GM23338 (cell line): Measurements from ENCODE around the gene CASP2. TPM values are rescaled to one million over a fixed set of nuclear protein-coding genes. Genes with fewer than 3 reads are reported as not detected.

Experiments
- ATAC-seq: fragments of 200-7000 bp; cut with Tn5 transposase; 3 replicates; pipeline ENCODE4 v1.9.1; 2020
- DNase-seq: peaks from one replicate; pipeline ENCODE4 v3.0.0-alpha.2; 2015; ENCODE audit warnings: low spot score
- H2AFZ ChIP-seq: fragments of 200-600 bp; sonication (generic); 2 replicates; pipeline ENCODE4 v1.8.0; 2016; ENCODE audit warnings: antibody characterized with exemption, mild to moderate bottlenecking, moderate library complexity
- H3F3A ChIP-seq: fragments of 200-600 bp; sonication (generic); replicated peaks from 2 replicates; pipeline ENCODE4 v1.8.0; 2017; ENCODE audit warnings: antibody characterized with exemption, mixed run types, low read depth
- H3K27ac ChIP-seq: fragments of 200-600 bp; sonication (generic); 2 replicates; pipeline ENCODE4 v1.6.1; 2016; ENCODE audit warnings: low read depth
- H3K27me3 ChIP-seq: fragments of 200-600 bp; sonication (generic); 2 replicates; pipeline ENCODE4 v1.8.0; 2016; ENCODE audit warnings: mild to moderate bottlenecking, mixed run types, moderate library complexity; ENCODE audit not compliant: insufficient read depth
- H3K36me3 ChIP-seq: fragments of 200-600 bp; sonication (generic); 2 replicates; pipeline ENCODE4 v1.8.0; 2016; ENCODE audit warnings: mild to moderate bottlenecking; ENCODE audit not compliant: insufficient read depth
- H3K4me1 ChIP-seq: fragments of 200-600 bp; sonication (generic); 2 replicates; pipeline ENCODE4 v1.8.0; 2016; ENCODE audit warnings: mild to moderate bottlenecking, moderate library complexity; ENCODE audit not compliant: insufficient read depth
- H3K4me2 ChIP-seq: fragments of 200-600 bp; sonication (generic); 2 replicates; pipeline ENCODE4 v1.7.1; 2017; ENCODE audit warnings: mixed run types
- H3K4me3 ChIP-seq: fragments of 200-600 bp; sonication (generic); 2 replicates; pipeline ENCODE4 v1.6.1; 2016; ENCODE audit warnings: mixed run types
- H3K79me2 ChIP-seq: fragments of 200-600 bp; sonication (generic); replicated peaks from 2 replicates; pipeline ENCODE4 v1.8.0; 2017; ENCODE audit warnings: mild to moderate bottlenecking; ENCODE audit not compliant: insufficient read depth
- H3K9me2 ChIP-seq: fragments of 200-600 bp; sonication (generic); 2 replicates; pipeline ENCODE4 v1.8.0; 2017; ENCODE audit not compliant: insufficient read depth
- H4K20me1 ChIP-seq: fragments of 200-600 bp; sonication (generic); replicated peaks from 2 replicates; pipeline ENCODE4 v1.8.0; 2017; ENCODE audit warnings: mild to moderate bottlenecking; ENCODE audit not compliant: insufficient read depth
- H3K27ac Mint-ChIP-seq: 2 replicates; pipeline ENCODE4 v1.8.0; 2020; ENCODE audit warnings: inconsistent platforms, mild to moderate bottlenecking, moderate library complexity, mixed read lengths
- H3K27me3 Mint-ChIP-seq: 3 replicates; pipeline ENCODE4 v1.8.0; 2022; ENCODE audit warnings: low read depth, mild to moderate bottlenecking, moderate library complexity, mixed read lengths, inconsistent platforms; ENCODE audit not compliant: insufficient read depth, poor library complexity
- H3K36me3 Mint-ChIP-seq: 3 replicates; pipeline ENCODE4 v1.8.0; 2021; ENCODE audit warnings: low read depth, mild to moderate bottlenecking, inconsistent platforms, moderate library complexity, mixed read lengths
- H3K4me1 Mint-ChIP-seq: 3 replicates; pipeline ENCODE4 v1.8.0; 2020; ENCODE audit warnings: mild to moderate bottlenecking, inconsistent platforms, mixed read lengths
- H3K4me3 Mint-ChIP-seq: 3 replicates; pipeline ENCODE4 v1.8.0; 2021; ENCODE audit warnings: moderate library complexity, mild to moderate bottlenecking, inconsistent platforms, mixed read lengths
- H3K9me3 Mint-ChIP-seq: 3 replicates; pipeline ENCODE4 v1.8.0; 2020; ENCODE audit warnings: moderate library complexity, mild to moderate bottlenecking, inconsistent platforms, mixed read lengths
- CREB1 ChIP-seq: fragments of 250-450 bp; sonication (Bioruptor Pico); IDR thresholded peaks from 2 replicates; pipeline ENCODE4 v1.5.0; 2020; ENCODE audit warnings: low read depth, mild to moderate bottlenecking, moderate library complexity
- EZH2 ChIP-seq: fragments of 200-600 bp; sonication (generic); IDR thresholded peaks from one replicate; pipeline ENCODE4 v1.8.0; 2017; ENCODE audit warnings: antibody characterized with exemption, mild to moderate bottlenecking, low read depth; ENCODE audit not compliant: unreplicated experiment
- EZH2phosphoT487 ChIP-seq: fragments of 200-600 bp; sonication (generic); IDR thresholded peaks from one replicate; pipeline ENCODE4 v1.8.1; 2018; ENCODE audit warnings: antibody characterized with exemption; ENCODE audit not compliant: unreplicated experiment
- JUNB ChIP-seq: IDR thresholded peaks from one replicate; pipeline ENCODE4 v1.6.1; 2016; ENCODE audit warnings: antibody characterized with exemption; ENCODE audit not compliant: unreplicated experiment
- NANOG ChIP-seq: IDR thresholded peaks from 2 replicates; pipeline ENCODE4 v1.6.1; 2016; ENCODE audit warnings: antibody characterized with exemption, borderline replicate concordance
- POLR2AphosphoS5 ChIP-seq: IDR thresholded peaks from 2 replicates; pipeline ENCODE4 v1.6.1; 2016; ENCODE audit warnings: antibody characterized with exemption, low read depth
- STAT1 ChIP-seq: IDR thresholded peaks from one replicate; pipeline ENCODE4 v1.6.1; 2016; ENCODE audit warnings: antibody characterized with exemption; ENCODE audit not compliant: unreplicated experiment
- ZNF331 ChIP-seq: fragments of 250-450 bp; sonication (Bioruptor Pico); IDR thresholded peaks from 2 replicates; pipeline ENCODE4 v1.5.0; 2020; ENCODE audit warnings: low read depth, mild to moderate bottlenecking, moderate library complexity
- polyA plus RNA-seq: library from polyadenylated mRNA; unstranded; fragments of >200 nt; fragmentation: Nextera tagmentation; extraction: Ambion mirVana; gene quantifications from 2 replicates; pipeline ENCODE4 v1.2.1, GENCODE V29; 2016
- total RNA-seq: library from RNA; depleted of rRNA; stranded (reverse); fragments of >200 nt; shearing (Covaris generic); gene quantifications from 2 replicates; pipeline ENCODE4 v1.2.3, GENCODE V29; 2014
- TF ChIP-seq, protein P1 (sequence below): IDR thresholded peaks from one replicate; pipeline ENCODE4 v1.6.1; 2018; ENCODE audit warnings: antibody characterized with exemption; ENCODE audit not compliant: unreplicated experiment
- TF ChIP-seq, protein P2 (sequence below), 2 experiments: fragments of 200-600 bp in 1 of 2; sonication (generic) in 1 of 2; conservative IDR thresholded peaks; 2 replicates each; pipeline versions ENCODE4 v1.5.1 to v1.6.1; 2016 to 2017; ENCODE audit warnings: antibody characterized with exemption in 2 of 2, low read depth in 2 of 2, mild to moderate bottlenecking in 2 of 2, moderate library complexity in 1 of 2
- TF ChIP-seq, protein P3 (sequence below): IDR thresholded peaks from 2 replicates; pipeline ENCODE4 v1.6.1; 2016; ENCODE audit warnings: antibody characterized with exemption

The CASP2 gene
- total and polyA plus RNA-seq, 2 experiments from 2014 or later: 17.7 to 21.8 TPM

DNA sequence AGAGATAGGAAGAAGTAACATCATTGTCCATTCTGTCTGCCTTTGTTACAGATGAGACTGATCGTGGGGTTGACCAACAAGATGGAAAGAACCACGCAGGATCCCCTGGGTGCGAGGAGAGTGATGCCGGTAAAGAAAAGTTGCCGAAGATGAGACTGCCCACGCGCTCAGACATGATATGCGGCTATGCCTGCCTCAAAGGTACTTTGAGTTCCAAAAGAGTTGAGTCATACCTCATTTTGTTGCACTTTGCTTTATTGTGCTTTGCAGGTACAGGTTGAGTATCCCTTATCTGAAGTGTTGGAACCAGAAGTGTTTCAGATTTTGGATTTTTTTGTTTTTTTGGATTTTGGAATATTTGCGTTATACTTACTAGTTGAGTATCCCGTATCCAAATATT, 15.6 kb downstream of the CASP2 start:
- H3K9me3 Mint-ChIP-seq: no peaks in the 10 kb centered on the region; the same call in 2 of the 3 replicates
- no peak overlapping the region for H3K27ac ChIP-seq
- ATAC-seq (no peak), DNase-seq (no peak)
- TF ChIP-seq, protein P1, sequence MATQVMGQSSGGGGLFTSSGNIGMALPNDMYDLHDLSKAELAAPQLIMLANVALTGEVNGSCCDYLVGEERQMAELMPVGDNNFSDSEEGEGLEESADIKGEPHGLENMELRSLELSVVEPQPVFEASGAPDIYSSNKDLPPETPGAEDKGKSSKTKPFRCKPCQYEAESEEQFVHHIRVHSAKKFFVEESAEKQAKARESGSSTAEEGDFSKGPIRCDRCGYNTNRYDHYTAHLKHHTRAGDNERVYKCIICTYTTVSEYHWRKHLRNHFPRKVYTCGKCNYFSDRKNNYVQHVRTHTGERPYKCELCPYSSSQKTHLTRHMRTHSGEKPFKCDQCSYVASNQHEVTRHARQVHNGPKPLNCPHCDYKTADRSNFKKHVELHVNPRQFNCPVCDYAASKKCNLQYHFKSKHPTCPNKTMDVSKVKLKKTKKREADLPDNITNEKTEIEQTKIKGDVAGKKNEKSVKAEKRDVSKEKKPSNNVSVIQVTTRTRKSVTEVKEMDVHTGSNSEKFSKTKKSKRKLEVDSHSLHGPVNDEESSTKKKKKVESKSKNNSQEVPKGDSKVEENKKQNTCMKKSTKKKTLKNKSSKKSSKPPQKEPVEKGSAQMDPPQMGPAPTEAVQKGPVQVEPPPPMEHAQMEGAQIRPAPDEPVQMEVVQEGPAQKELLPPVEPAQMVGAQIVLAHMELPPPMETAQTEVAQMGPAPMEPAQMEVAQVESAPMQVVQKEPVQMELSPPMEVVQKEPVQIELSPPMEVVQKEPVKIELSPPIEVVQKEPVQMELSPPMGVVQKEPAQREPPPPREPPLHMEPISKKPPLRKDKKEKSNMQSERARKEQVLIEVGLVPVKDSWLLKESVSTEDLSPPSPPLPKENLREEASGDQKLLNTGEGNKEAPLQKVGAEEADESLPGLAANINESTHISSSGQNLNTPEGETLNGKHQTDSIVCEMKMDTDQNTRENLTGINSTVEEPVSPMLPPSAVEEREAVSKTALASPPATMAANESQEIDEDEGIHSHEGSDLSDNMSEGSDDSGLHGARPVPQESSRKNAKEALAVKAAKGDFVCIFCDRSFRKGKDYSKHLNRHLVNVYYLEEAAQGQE: no peak
- TF ChIP-seq EZH2phosphoT487: no peak
- TF ChIP-seq CREB1 (CRISPR knock-in tag): no peak
- TF ChIP-seq, protein P2, sequence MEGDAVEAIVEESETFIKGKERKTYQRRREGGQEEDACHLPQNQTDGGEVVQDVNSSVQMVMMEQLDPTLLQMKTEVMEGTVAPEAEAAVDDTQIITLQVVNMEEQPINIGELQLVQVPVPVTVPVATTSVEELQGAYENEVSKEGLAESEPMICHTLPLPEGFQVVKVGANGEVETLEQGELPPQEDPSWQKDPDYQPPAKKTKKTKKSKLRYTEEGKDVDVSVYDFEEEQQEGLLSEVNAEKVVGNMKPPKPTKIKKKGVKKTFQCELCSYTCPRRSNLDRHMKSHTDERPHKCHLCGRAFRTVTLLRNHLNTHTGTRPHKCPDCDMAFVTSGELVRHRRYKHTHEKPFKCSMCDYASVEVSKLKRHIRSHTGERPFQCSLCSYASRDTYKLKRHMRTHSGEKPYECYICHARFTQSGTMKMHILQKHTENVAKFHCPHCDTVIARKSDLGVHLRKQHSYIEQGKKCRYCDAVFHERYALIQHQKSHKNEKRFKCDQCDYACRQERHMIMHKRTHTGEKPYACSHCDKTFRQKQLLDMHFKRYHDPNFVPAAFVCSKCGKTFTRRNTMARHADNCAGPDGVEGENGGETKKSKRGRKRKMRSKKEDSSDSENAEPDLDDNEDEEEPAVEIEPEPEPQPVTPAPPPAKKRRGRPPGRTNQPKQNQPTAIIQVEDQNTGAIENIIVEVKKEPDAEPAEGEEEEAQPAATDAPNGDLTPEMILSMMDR (conservative IDR thresholded peaks at IDR 0.05; ENCODE audit: low read depth in 2 of 2): no peak
- TF ChIP-seq EZH2: no peak
- TF ChIP-seq ZNF331 (CRISPR knock-in tag): no peak
- peaks cover 95% of the 10 kb centered on the region for H3K36me3 Mint-ChIP-seq
- peaks cover 74% of the 10 kb centered on the region for H3K36me3 ChIP-seq
- no peak overlapping the region for H3K4me2 ChIP-seq
- peaks cover 16% of the 10 kb centered on the region for H4K20me1 ChIP-seq
- H3K9me2 ChIP-seq: no peaks in the 10 kb centered on the region
- H2AFZ ChIP-seq: no peak overlapping the region
- no peaks in the 10 kb centered on the region for H3K27me3 ChIP-seq
- H3K4me1 Mint-ChIP-seq: no peaks in the 10 kb centered on the region
- no peak overlapping the region for H3K4me3 ChIP-seq
- H3F3A ChIP-seq: peaks cover 3% of the 10 kb centered on the region; the same call in 1 of the 2 replicates
- no peak overlapping the region for H3K27ac Mint-ChIP-seq
- H3K27me3 Mint-ChIP-seq: peaks cover 5% of the 10 kb centered on the region
- no peak overlapping the region for H3K4me3 Mint-ChIP-seq
- H3K4me1 ChIP-seq: no peaks in the 10 kb centered on the region
- H3K79me2 ChIP-seq: no peaks in the 10 kb centered on the region; the same call in 1 of the 2 replicates

DNA sequence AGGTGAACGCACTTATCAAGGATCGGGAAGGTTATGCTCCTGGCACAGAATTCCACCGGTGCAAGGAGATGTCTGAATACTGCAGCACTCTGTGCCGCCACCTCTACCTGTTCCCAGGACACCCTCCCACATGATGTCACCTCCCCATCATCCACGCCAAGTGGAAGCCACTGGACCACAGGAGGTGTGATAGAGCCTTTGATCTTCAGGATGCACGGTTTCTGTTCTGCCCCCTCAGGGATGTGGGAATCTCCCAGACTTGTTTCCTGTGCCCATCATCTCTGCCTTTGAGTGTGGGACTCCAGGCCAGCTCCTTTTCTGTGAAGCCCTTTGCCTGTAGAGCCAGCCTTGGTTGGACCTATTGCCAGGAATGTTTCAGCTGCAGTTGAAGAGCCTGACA, 16.8 kb downstream of the CASP2 start:
- DNase-seq: no peak
- H3K4me1 Mint-ChIP-seq: no peaks in the 10 kb centered on the region
- Histone ChIP-seq H3K27ac (no peak overlapping the region), H3K36me3 (peaks cover 67% of the 10 kb centered on the region), H3F3A (0 out of 2 replicates have a peak, but pooled peaks cover 3% of the 10 kb centered on the region), H3K4me2 (no peak overlapping the region), H3K4me3 (no peak overlapping the region), H3K4me1 (no peaks in the 10 kb centered on the region), H3K79me2 (no peaks in the 10 kb centered on the region; the same call in 1 of the 2 replicates), H3K27me3 (no peaks in the 10 kb centered on the region), H3K9me2 (no peaks in the 10 kb centered on the region), H4K20me1 (peaks cover 16% of the 10 kb centered on the region), H2AFZ (no peak overlapping the region)
- no peak overlapping the region for H3K4me3 Mint-ChIP-seq
- ATAC-seq: no peak
- H3K27ac Mint-ChIP-seq: no peak overlapping the region
- peaks cover 5% of the 10 kb centered on the region for H3K27me3 Mint-ChIP-seq
- H3K9me3 Mint-ChIP-seq: no peaks in the 10 kb centered on the region; the same call in 2 of the 3 replicates
- peaks cover 91% of the 10 kb centered on the region for H3K36me3 Mint-ChIP-seq
- no peak for TF ChIP-seq EZH2
- TF ChIP-seq CREB1 (CRISPR knock-in tag): no peak
- TF ChIP-seq STAT1: no peak
- no peak for TF ChIP-seq NANOG
- TF ChIP-seq, protein P1: no peak
- no peak for TF ChIP-seq POLR2AphosphoS5
- TF ChIP-seq JUNB: no peak
- TF ChIP-seq ZNF331 (CRISPR knock-in tag): no peak
- TF ChIP-seq, protein P3, sequence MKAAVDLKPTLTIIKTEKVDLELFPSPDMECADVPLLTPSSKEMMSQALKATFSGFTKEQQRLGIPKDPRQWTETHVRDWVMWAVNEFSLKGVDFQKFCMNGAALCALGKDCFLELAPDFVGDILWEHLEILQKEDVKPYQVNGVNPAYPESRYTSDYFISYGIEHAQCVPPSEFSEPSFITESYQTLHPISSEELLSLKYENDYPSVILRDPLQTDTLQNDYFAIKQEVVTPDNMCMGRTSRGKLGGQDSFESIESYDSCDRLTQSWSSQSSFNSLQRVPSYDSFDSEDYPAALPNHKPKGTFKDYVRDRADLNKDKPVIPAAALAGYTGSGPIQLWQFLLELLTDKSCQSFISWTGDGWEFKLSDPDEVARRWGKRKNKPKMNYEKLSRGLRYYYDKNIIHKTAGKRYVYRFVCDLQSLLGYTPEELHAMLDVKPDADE: no peak
- no peak for TF ChIP-seq EZH2phosphoT487
- TF ChIP-seq, protein P2 (conservative IDR thresholded peaks at IDR 0.05; ENCODE audit: low read depth in 2 of 2): no peak
